IMR-90 (cell line): Measurements from ENCODE around the gene CHRM4. TPM values are rescaled to one million over a fixed set of nuclear protein-coding genes. Genes with fewer than 3 reads are reported as not detected.

Experiments used
- ATAC-seq: fragments of 200-7000 bp; cut with Tn5 transposase; 2 replicates; pipeline ENCODE4 v1.9.1; 2020; ENCODE audit warnings: low read depth, mild to moderate bottlenecking, moderate library complexity
- BruUV-seq: library from RNA; stranded (reverse); fragments of 400-500 nt; replicated peaks from 2 replicates; lab custom pipeline; 2021; lab: Mats Ljungman, UMichigan
- CTCF ChIA-PET: fragments of 300-600 bp; formaldehyde crosslinking; extraction: SDS; loops from one replicate; lab custom pipeline; 2021; ENCODE audit warnings: antibody characterized with exemption; lab: Yijun Ruan, JAX
- POLR2A ChIA-PET: fragments of 300-600 bp; sonication (Branson Sonifier 250); formaldehyde crosslinking; loops from one replicate; lab custom pipeline; 2022; ENCODE audit warnings: antibody characterized with exemption; ENCODE audit not compliant: unreplicated experiment; lab: Charles Lee
- DNase-seq: peaks from one replicate; pipeline ENCODE4 v3.0.0; 2013
- H2AFZ ChIP-seq: replicated peaks from 2 replicates; pipeline ENCODE3; 2013; ENCODE audit warnings: low read length, mild to moderate bottlenecking; ENCODE audit not compliant: poor library complexity
- H2AK5ac ChIP-seq: 2 replicates; pipeline ENCODE4 v1.6.1; 2013; ENCODE audit warnings: low read depth, low read length, inconsistent platforms
- H2AK9ac ChIP-seq: replicated peaks from 2 replicates; pipeline ENCODE3; 2013; ENCODE audit warnings: mild to moderate bottlenecking, low read depth, low read length, moderate library complexity; ENCODE audit not compliant: poor library complexity
- H2BK120ac ChIP-seq: 2 replicates; pipeline ENCODE4 v1.6.1; 2013; ENCODE audit warnings: low read depth, low read length, inconsistent platforms
- H2BK15ac ChIP-seq: 3 replicates; pipeline ENCODE4 v1.6.1; 2013; ENCODE audit warnings: low read depth, low read length, inconsistent platforms
- H2BK20ac ChIP-seq: 2 replicates; pipeline ENCODE4 v1.6.1; 2013; ENCODE audit warnings: low read depth, mild to moderate bottlenecking, inconsistent platforms, low read length, moderate library complexity
- H2BK5ac ChIP-seq: 2 replicates; pipeline ENCODE4 v1.6.1; 2013; ENCODE audit warnings: mild to moderate bottlenecking, low read depth, low read length, inconsistent platforms; ENCODE audit not compliant: poor library complexity, severe bottlenecking
- H3K14ac ChIP-seq: replicated peaks from 2 replicates; pipeline ENCODE4 v1.6.1; 2013; ENCODE audit warnings: low read depth, low read length, inconsistent platforms
- H3K18ac ChIP-seq: 2 replicates; pipeline ENCODE4 v1.6.1; 2013; ENCODE audit warnings: low read depth, low read length, control low read depth
- H3K23ac ChIP-seq: 2 replicates; pipeline ENCODE4 v1.6.1; 2013; ENCODE audit warnings: low read depth, low read length, inconsistent platforms
- H3K27ac ChIP-seq: 2 replicates; pipeline ENCODE4 v1.5.1; 2013; ENCODE audit warnings: mild to moderate bottlenecking, control low read depth, low read length; ENCODE audit not compliant: insufficient read depth
- H3K27me3 ChIP-seq: 2 replicates; pipeline ENCODE4 v1.6.1; 2013; ENCODE audit warnings: low read length; ENCODE audit not compliant: control insufficient read depth, insufficient read depth
- H3K36me3 ChIP-seq: 2 replicates; pipeline ENCODE4 v1.6.1; 2013; ENCODE audit warnings: low read length, mixed read lengths; ENCODE audit not compliant: control insufficient read depth, insufficient read depth
- H3K4ac ChIP-seq: 2 replicates; pipeline ENCODE4 v1.6.1; 2013; ENCODE audit warnings: low read depth, low read length, inconsistent platforms
- H3K4me1 ChIP-seq: 2 replicates; pipeline ENCODE4 v1.6.1; 2013; ENCODE audit warnings: low read length, mixed read lengths; ENCODE audit not compliant: control insufficient read depth, insufficient read depth
- H3K4me2 ChIP-seq: 2 replicates; pipeline ENCODE4 v1.6.1; 2013; ENCODE audit warnings: low read depth, mild to moderate bottlenecking, control low read depth, low read length, moderate library complexity
- H3K4me3 ChIP-seq: 2 replicates; pipeline ENCODE4 v1.5.1; 2013; ENCODE audit warnings: low read depth, mild to moderate bottlenecking, control low read depth, low read length, moderate library complexity; ENCODE audit not compliant: insufficient read depth
- H3K56ac ChIP-seq: 2 replicates; pipeline ENCODE4 v1.6.1; 2013; ENCODE audit warnings: low read length, inconsistent platforms; ENCODE audit not compliant: insufficient read depth; ENCODE audit errors: extremely low read depth
- H3K79me1 ChIP-seq, 2 experiments: 2 replicates each; pipeline ENCODE4 v1.6.1; 2013; ENCODE audit warnings: low read length in 2 of 2, inconsistent platforms in 1 of 2, low read depth in 1 of 2
- H3K9ac ChIP-seq: 2 replicates; pipeline ENCODE4 v1.6.1; 2013; ENCODE audit warnings: low read depth, low read length, control low read depth
- H3K9me1 ChIP-seq: 2 replicates; pipeline ENCODE4 v1.6.1; 2013; ENCODE audit warnings: low read length, inconsistent platforms; ENCODE audit not compliant: insufficient read depth
- H3K9me3 ChIP-seq: 2 replicates; pipeline ENCODE4 v1.6.1; 2013; ENCODE audit warnings: low read length; ENCODE audit not compliant: control insufficient read depth, insufficient read depth
- H4K20me1 ChIP-seq: 2 replicates; pipeline ENCODE4 v1.6.1; 2013; ENCODE audit warnings: low read length, inconsistent platforms; ENCODE audit not compliant: insufficient read depth
- H4K5ac ChIP-seq: 2 replicates; pipeline ENCODE4 v1.6.1; 2013; ENCODE audit warnings: mild to moderate bottlenecking, low read depth, low read length, control low read depth
- H4K8ac ChIP-seq, 2 experiments: 2 replicates each; pipeline ENCODE4 v1.6.1; 2013; ENCODE audit warnings: low read depth in 2 of 2, low read length in 2 of 2, control low read depth in 1 of 2, inconsistent platforms in 1 of 2
- H4K91ac ChIP-seq: 2 replicates; pipeline ENCODE4 v1.6.1; 2013; ENCODE audit warnings: low read depth, low read length, inconsistent platforms; ENCODE audit not compliant: insufficient read depth
- MAFK ChIP-seq: IDR thresholded peaks from 2 replicates; pipeline ENCODE4 v1.6.1; 2012; ENCODE audit warnings: low read depth, low read length, improper control_type of control experiment
- WGBS, 2 experiments: methylation state at CpG; one replicate each; pipeline versions ENCODE4 v1.1.5 to v1.1.7; 2013; ENCODE audit warnings: missing lambda C conversion rate in 2 of 2; ENCODE audit not compliant: insufficient read length in 1 of 2; ENCODE audit errors: extremely low coverage in 2 of 2; 5-methylcytosine and 5-hydroxymethylcytosine counted together
- dilution Hi-C: fragments of 300-500 bp; cut with HindIII; formaldehyde crosslinking; loops from one replicate; pipeline ENCODE4 v1.14.3; 2018; ENCODE audit warnings: low sequenced_read_pairs; ENCODE audit not compliant: unreplicated experiment
- in situ Hi-C: fragments of 300-500 bp; cut with MboI; formaldehyde crosslinking; loops from 3 replicates; pipeline ENCODE4 v1.14.3; 2019; ENCODE audit warnings: low sequenced_read_pairs, inconsistent platforms, mixed read lengths
- intact Hi-C: fragments of 100-400 bp; cut with micrococcal nuclease; formaldehyde crosslinking; loops from 2 replicates; pipeline ENCODE4 v1.10.0; 2022
- polyA plus RNA-seq, 3 experiments: library from polyadenylated mRNA; depleted of rRNA; stranded (reverse); fragments of >200 nt; gene quantifications; 2 replicates each; pipeline ENCODE4 v1.2.3, GENCODE V29; 2012; ENCODE audit warnings: low replicate concordance in 1 of 3
- total RNA-seq: library from RNA; depleted of rRNA; stranded (reverse); fragments of >200 nt; gene quantifications from 2 replicates; pipeline ENCODE4 v1.2.3, GENCODE V29; 2012

Gene CHRM4
- total and polyA plus RNA-seq, 2 of the 4 experiments (the other 2 are of a cell fraction), result 0.09 to 0.18 TPM

DNA sequence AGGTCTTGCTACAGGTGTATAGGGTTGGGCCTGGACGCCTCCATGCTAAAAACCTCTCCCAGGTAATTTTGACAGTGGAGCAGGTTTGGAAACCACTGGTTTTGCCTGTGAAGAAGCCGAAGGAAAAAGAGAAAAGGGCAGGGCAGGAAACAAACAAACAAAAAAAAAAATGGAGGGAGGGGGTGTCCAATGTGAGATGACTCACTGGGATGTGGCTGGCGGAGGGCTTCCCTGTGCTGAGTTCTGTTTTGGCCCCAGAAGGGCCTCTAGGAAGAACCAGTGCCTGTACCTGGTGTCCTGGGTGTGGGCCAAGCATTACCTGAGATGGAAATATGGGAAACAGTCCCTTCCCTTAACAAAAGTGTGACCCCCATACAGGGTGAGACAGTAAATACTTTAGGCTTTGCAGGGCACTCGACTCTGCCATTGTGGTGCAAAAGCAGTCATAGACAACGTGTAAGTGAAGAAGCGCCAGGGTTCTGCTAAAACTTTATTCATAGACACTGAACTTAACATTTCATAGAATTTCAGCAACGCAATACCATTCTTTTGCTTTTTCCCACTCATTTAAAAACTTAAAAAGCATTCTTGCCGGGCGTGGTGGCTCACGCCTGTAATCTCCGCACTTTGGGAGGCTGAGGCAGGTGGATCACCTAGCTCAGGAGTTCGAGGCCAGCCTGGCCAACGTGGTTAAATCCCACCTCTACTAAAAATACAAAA, 53.8 kb downstream of the CHRM4 start:
- Histone ChIP-seq H2BK5ac (no peak overlapping the region), H3K14ac (no peak overlapping the region), H3K27me3 (peaks cover 29% of the 10 kb centered on the region), H2BK120ac (no peak overlapping the region), H2BK15ac (no peak overlapping the region), H3K9me1 (peaks cover 3% of the 10 kb centered on the region), H4K5ac (no peak overlapping the region), H3K9ac (no peak overlapping the region), H3K79me1 (no peaks in the 10 kb centered on the region), H3K23ac (no peak overlapping the region), H3K4me1 (peaks cover 8% of the 10 kb centered on the region), H3K36me3 (no peaks in the 10 kb centered on the region), H3K4me2 (no peak overlapping the region), H3K9me3 (no peaks in the 10 kb centered on the region), H4K20me1 (no peaks in the 10 kb centered on the region), H2AFZ (no peak overlapping the region), H3K56ac (no peak overlapping the region), H4K91ac (no peak overlapping the region), H3K4me3 (no peak overlapping the region), H3K4ac (no peak overlapping the region), H3K18ac (no peak overlapping the region), H3K27ac (no peak overlapping the region), H2AK9ac (no peak overlapping the region), H2AK5ac (no peak overlapping the region), H2BK20ac (no peak overlapping the region), H4K8ac (no peak overlapping the region)
- ChIA-PET POLR2A (interaction anchor here (0.6 kb wide), 1 partner anchor 18 kb away, joined by 5 read pairs; no protein-coding TSS in a partner anchor), CTCF (interaction anchor here (0.7 kb wide), 1 partner anchor 1154 kb away, joined by 4 read pairs; no protein-coding TSS in a partner anchor)
- no peak for TF ChIP-seq MAFK
- intact Hi-C loops, result no loop called here
- no CpG with 5 or more reads among the region's 13 CpGs for WGBS, 2 experiments
- DNase-seq, result no peak
- in situ Hi-C loops, result no loop called here
- no TSS peak for BruUV-seq
- dilution Hi-C loops, result no loop called here
- no peak for ATAC-seq
